Esophagus muscularis mucosa (tissue), 4 donors: ENCODE measurements around the gene PLAGL2. TPM values are rescaled to one million over a fixed set of nuclear protein-coding genes. Genes with fewer than 3 reads are reported as not detected.

Source experiments
- DNase-seq: peaks from one replicate; pipeline ENCODE4 v3.0.0-alpha.2; 2017; ENCODE audit errors: extremely low spot score
- H3K27ac ChIP-seq, 4 donors: fragments of 200-600 bp; sonication (generic); replicated peaks in 1 of 4; 1 replicate in 3 of 4; 2 replicates in 1 of 4; pipeline ENCODE4 v1.5.1; 2016 to 2019; ENCODE audit warnings: mild to moderate bottlenecking in 1 of 4
- H3K27me3 ChIP-seq, 4 donors: fragments of 200-600 bp; sonication (generic); one replicate each; pipeline versions ENCODE4 v1.5.1 to v1.6.0; 2016 to 2019
- H3K36me3 ChIP-seq, 4 donors: fragments of 200-600 bp; sonication (generic); one replicate each; pipeline ENCODE4 v1.5.1; 2016 to 2019
- H3K4me1 ChIP-seq, 4 donors: fragments of 200-600 bp; sonication (generic); one replicate each; pipeline ENCODE4 v1.5.1; 2016 to 2019
- H3K4me3 ChIP-seq, 4 donors: fragments of 200-600 bp; sonication (generic); 1 replicate in 2 of 4; 2 replicates in 2 of 4; pipeline ENCODE4 v1.5.1; 2016 to 2019; ENCODE audit warnings: mild to moderate bottlenecking in 4 of 4, moderate library complexity in 1 of 4
- H3K9me3 ChIP-seq, 4 donors: fragments of 200-600 bp; sonication (generic); 1 replicate in 3 of 4; 2 replicates in 1 of 4; pipeline ENCODE4 v1.5.1; 2016 to 2019
- EP300 ChIP-seq: sonication (generic); formaldehyde crosslinking; IDR thresholded peaks from one replicate; pipeline ENCODE4 v1.6.1; 2017; ENCODE audit warnings: antibody characterized with exemption
- POLR2A ChIP-seq: fragments of 450-650 bp; IDR thresholded peaks from one replicate; pipeline ENCODE4 v1.6.1; 2017; ENCODE audit warnings: antibody characterized with exemption, moderate library complexity, mild to moderate bottlenecking, low read depth
- POLR2AphosphoS5 ChIP-seq, 2 donors: sonication (generic); formaldehyde crosslinking; IDR thresholded peaks; one replicate each; pipeline ENCODE4 v1.6.1; 2017; ENCODE audit warnings: antibody characterized with exemption in 2 of 2
- WGBS: methylation state at CpG from one replicate; pipeline ENCODE4 v1.1.5; 2018; 5-methylcytosine and 5-hydroxymethylcytosine counted together
- intact Hi-C: fragments of 100-400 bp; cut with DNase I; formaldehyde crosslinking; loops from one replicate; pipeline ENCODE4 v1.15.1; 2023
- total RNA-seq, 4 donors: library from RNA; depleted of rRNA; stranded (reverse); fragments of >200 nt; gene quantifications; one replicate each; pipeline versions ENCODE4 v1.1.0 to v1.2.1, GENCODE V29; 2016
- TF ChIP-seq, protein P1 (sequence below), 3 experiments: fragments of 200-600 bp in 2 of 3; fragments of 450-650 bp in 1 of 3; sonication (generic) in 2 of 3; IDR thresholded peaks; one replicate each; pipeline ENCODE4 v1.5.1; 2017 to 2019; ENCODE audit warnings: antibody characterized with exemption in 3 of 3, mild to moderate bottlenecking in 2 of 3, moderate library complexity in 1 of 3

PLAGL2 gene
- total RNA-seq, 4 donors from 2014 or later: 5.4 to 10.8 (median 8.0) TPM

DNA sequence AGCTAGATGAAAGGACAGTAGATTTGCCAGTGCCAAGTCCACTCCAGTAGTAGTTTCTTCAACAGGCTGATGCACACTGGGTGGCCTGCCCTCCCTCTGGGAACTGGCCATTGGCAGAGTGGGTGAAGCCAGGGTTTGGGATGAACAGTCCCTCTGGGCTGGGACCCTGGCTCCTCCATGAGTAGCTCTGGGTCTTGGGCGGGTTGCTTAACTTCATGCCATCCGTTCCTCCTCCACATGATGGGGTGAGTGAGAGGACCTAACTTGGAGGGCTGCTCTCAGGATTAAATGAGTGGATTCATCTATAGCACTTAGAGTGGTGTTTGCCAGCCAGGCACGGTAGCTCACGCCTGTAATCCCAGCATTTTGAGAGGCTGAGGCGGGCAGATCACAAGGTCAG is 47.2 kb downstream of the PLAGL2 start:
- intact Hi-C loops: no loop called here
- Histone ChIP-seq H3K4me3 (no peak overlapping the region), H3K4me1 (peaks cover 4 to 5% (median 5%) of the 10 kb centered on the region in 4 donors), H3K27me3 (no peaks in the 10 kb centered on the region), H3K9me3 (no peaks in the 10 kb centered on the region), H3K27ac (no peak overlapping the region), H3K36me3 (peaks cover 62 to 90% (median 86%) of the 10 kb centered on the region in 4 donors)
- WGBS: 94% methylated on average over 4 of the region's 5 CpGs
- DNase-seq: no peak
- TF ChIP-seq POLR2A: no peak
- TF ChIP-seq POLR2AphosphoS5 (IDR thresholded peaks at IDR 0.05): no peak
- TF ChIP-seq, protein P1, sequence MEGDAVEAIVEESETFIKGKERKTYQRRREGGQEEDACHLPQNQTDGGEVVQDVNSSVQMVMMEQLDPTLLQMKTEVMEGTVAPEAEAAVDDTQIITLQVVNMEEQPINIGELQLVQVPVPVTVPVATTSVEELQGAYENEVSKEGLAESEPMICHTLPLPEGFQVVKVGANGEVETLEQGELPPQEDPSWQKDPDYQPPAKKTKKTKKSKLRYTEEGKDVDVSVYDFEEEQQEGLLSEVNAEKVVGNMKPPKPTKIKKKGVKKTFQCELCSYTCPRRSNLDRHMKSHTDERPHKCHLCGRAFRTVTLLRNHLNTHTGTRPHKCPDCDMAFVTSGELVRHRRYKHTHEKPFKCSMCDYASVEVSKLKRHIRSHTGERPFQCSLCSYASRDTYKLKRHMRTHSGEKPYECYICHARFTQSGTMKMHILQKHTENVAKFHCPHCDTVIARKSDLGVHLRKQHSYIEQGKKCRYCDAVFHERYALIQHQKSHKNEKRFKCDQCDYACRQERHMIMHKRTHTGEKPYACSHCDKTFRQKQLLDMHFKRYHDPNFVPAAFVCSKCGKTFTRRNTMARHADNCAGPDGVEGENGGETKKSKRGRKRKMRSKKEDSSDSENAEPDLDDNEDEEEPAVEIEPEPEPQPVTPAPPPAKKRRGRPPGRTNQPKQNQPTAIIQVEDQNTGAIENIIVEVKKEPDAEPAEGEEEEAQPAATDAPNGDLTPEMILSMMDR (IDR thresholded peaks at IDR 0.05): no peak

DNA sequence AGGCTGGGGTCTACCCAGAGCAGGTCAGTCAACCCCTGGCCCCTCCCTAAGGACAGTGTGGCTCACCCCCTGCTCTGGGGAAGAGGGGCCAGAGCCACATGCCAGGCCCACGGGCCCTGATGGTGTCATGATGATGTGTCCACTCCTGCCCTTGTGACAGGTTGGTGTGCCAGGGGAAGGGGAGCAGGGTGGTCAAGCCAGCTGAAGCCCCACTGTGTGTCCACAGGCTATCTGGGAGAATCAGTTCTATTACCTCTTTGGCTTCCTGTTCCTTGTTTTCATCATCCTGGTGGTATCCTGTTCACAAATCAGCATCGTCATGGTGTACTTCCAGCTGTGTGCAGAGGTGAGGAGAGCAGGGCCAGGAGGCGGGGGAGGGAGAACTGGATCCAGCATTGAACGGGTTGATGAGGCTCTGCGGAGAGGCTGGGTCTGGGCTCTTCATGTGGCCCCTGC is 47.7 kb downstream of the PLAGL2 start:
- Histone ChIP-seq H3K4me3 (no peak overlapping the region), H3K27ac (no peak overlapping the region), H3K36me3 (peaks cover 62 to 90% (median 84%) of the 10 kb centered on the region in 4 donors), H3K27me3 (no peaks in the 10 kb centered on the region), H3K4me1 (peaks cover 10 to 11% (median 10%) of the 10 kb centered on the region in 4 donors), H3K9me3 (no peaks in the 10 kb centered on the region)
- DNase-seq: no peak
- 92% methylated on average over 5 of the region's 5 CpGs for WGBS
- TF ChIP-seq, protein P1 (IDR thresholded peaks at IDR 0.05): no peak
- TF ChIP-seq POLR2AphosphoS5 (IDR thresholded peaks at IDR 0.05) (no peak), POLR2A (no peak), EP300 (no peak)
- intact Hi-C loops: no loop called here

DNA sequence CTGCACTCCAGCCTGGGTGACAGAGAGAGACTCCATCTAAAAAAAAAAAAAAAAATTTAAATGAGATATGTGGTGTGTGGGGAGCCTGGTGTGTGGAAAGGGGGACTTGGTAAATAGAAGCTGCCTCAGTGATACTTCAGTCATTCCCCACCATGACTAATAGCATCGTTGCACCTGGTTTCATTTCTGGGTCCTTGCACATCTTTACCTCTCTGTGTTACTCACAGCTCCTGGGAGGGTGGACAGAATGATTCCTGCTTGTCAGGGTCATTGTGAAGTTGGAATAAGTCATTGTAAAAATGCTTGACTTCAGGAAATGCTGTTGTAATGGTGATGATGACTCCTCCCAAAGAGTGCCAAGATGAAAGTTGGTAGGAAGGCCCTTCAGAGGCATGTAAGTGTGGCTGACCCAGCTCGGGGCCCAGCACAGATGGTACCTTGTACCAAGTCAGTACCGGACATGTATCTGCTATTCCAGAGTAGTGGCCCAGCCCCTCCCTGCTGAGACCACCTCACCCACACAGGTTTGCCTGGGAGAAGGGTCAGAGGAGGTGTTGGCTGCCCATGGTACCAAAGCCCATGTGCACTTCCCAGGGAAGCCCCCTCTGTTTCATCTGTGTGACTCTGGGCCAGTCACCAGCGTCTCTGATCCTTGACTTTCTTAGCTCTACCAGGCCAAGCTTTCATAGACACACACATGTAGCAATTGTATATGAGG is 48.4 kb downstream of the PLAGL2 start:
- intact Hi-C loops: no loop called here
- DNase-seq: no peak

DNA sequence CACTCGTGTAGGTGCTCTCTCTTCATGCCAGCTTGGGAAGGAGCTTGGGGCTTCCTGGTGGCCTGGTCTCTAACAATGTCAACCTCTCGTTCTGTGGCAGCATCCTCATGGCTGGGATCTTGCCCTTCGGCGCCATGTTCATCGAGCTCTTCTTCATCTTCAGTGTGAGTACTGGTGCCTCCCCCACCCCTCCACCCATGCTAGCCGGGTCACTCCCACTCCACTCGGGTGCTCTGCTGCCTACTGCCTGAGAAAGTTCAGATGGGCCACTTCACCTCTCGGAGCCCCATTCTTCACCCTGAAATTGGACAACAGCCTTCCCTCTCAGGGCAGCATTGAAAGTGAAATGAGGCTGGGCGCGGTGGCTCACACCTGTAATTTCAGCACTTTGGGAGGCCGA is 49.2 kb downstream of the PLAGL2 start:
- Histone ChIP-seq H3K4me1 (peaks cover 13 to 15% (median 14%) of the 10 kb centered on the region in 4 donors), H3K27ac (no peak overlapping the region), H3K9me3 (no peaks in the 10 kb centered on the region), H3K4me3 (no peak overlapping the region), H3K27me3 (no peaks in the 10 kb centered on the region), H3K36me3 (peaks cover 65 to 90% (median 81%) of the 10 kb centered on the region in 4 donors)
- 95% methylated on average over 11 of the region's 11 CpGs for WGBS
- no peak for DNase-seq
- intact Hi-C loops: no loop called here
- TF ChIP-seq, protein P1 (IDR thresholded peaks at IDR 0.05): no peak
- TF ChIP-seq POLR2AphosphoS5 (IDR thresholded peaks at IDR 0.05) (no peak), EP300 (no peak), POLR2A (no peak)

More for the DNA sequence above, 48.4 kb downstream of the PLAGL2 start:
- H3K27ac ChIP-seq: no peak overlapping the region
- TF ChIP-seq EP300: no peak
- TF ChIP-seq, protein P1 (IDR thresholded peaks at IDR 0.05): no peak
- TF ChIP-seq POLR2A: no peak
- no peak for TF ChIP-seq POLR2AphosphoS5 (IDR thresholded peaks at IDR 0.05)
- H3K4me3 ChIP-seq: no peak overlapping the region
- H3K4me1 ChIP-seq: peaks cover 13 to 15% (median 14%) of the 10 kb centered on the region in 4 donors
- no peaks in the 10 kb centered on the region for H3K27me3 ChIP-seq
- 92% methylated on average over 1 of the region's 4 CpGs for WGBS
- no peaks in the 10 kb centered on the region for H3K9me3 ChIP-seq
- peaks cover 66 to 90% (median 81%) of the 10 kb centered on the region in 4 donors for H3K36me3 ChIP-seq
